B cell (primary cell): ENCODE measurements around the gene PURB. TPM values are rescaled to one million over a fixed set of nuclear protein-coding genes. Genes with fewer than 3 reads are reported as not detected.

Experiments used
- ATAC-seq: fragments of 200-7000 bp; cut with Tn5 transposase; one replicate; pipeline ENCODE4 v1.10.0; 2021; ENCODE audit warnings: low read depth, mild to moderate bottlenecking, moderate number of reproducible peaks, moderate library complexity
- CTCF ChIA-PET: fragments of 350-600 bp; sonication (Branson Sonifier 250); formaldehyde crosslinking; loops from one replicate; lab custom pipeline; 2021; ENCODE audit warnings: antibody characterized with exemption, inconsistent platforms; lab: Charles Lee
- POLR2A ChIA-PET: fragments of 350-600 bp; sonication (Branson Sonifier 250); formaldehyde crosslinking; loops from one replicate; lab custom pipeline; 2021; ENCODE audit warnings: antibody characterized with exemption; lab: Charles Lee
- DNase-seq: peaks from one replicate; pipeline ENCODE4 v3.0.0; 2013
- H2AFZ ChIP-seq: 2 replicates; pipeline ENCODE4 v1.6.1; 2012; ENCODE audit warnings: mild to moderate bottlenecking, low read depth, low read length; ENCODE audit not compliant: insufficient read depth, poor library complexity, severe bottlenecking
- H3K27ac ChIP-seq, 2 donors: 1 replicate in 1 of 2; 2 replicates in 1 of 2; pipeline ENCODE4 v1.5.1; 2012 to 2013; ENCODE audit warnings: low read length in 2 of 2, mild to moderate bottlenecking in 2 of 2, moderate library complexity in 1 of 2
- H3K27me3 ChIP-seq, 4 experiments: fragments of 200-600 bp in 1 of 4; sonication (generic) in 1 of 4; replicated peaks in 1 of 4; 1 replicate in 2 of 4; 2 replicates in 2 of 4; pipeline versions ENCODE4 v1.6.1 to v1.7.0; 2013 to 2016; ENCODE audit warnings: low read length in 3 of 4, mild to moderate bottlenecking in 2 of 4, mixed read lengths in 1 of 4, moderate library complexity in 1 of 4; ENCODE audit not compliant: insufficient read depth in 4 of 4, control insufficient read depth in 3 of 4; ENCODE audit errors: control extremely low read depth in 1 of 4
- H3K36me3 ChIP-seq, 2 experiments: replicated peaks in 1 of 2; 1 replicate in 1 of 2; 2 replicates in 1 of 2; pipeline versions ENCODE4 v1.6.1 to v1.7.1; 2013; ENCODE audit warnings: low read length in 1 of 2; ENCODE audit not compliant: insufficient read depth in 2 of 2, control insufficient read depth in 1 of 2; ENCODE audit errors: control extremely low read depth in 1 of 2, extremely low read depth in 1 of 2
- H3K4me1 ChIP-seq, 2 donors: fragments of 200-600 bp in 1 of 2; sonication (generic) in 1 of 2; 1 replicate in 1 of 2; 2 replicates in 1 of 2; pipeline versions ENCODE4 v1.5.1 to v1.6.1; 2013 to 2017; ENCODE audit warnings: low read length in 2 of 2; ENCODE audit not compliant: control insufficient read depth in 2 of 2, insufficient read depth in 2 of 2
- H3K4me2 ChIP-seq: replicated peaks from 2 replicates; pipeline ENCODE3; 2012; ENCODE audit warnings: mild to moderate bottlenecking, low read depth, low read length; ENCODE audit not compliant: poor library complexity, severe bottlenecking
- H3K4me3 ChIP-seq, 5 experiments: fragments of 200-600 bp in 1 of 5; sonication (generic) in 1 of 5; 1 replicate in 3 of 5; 2 replicates in 2 of 5; pipeline versions ENCODE4 v1.5.1 to v1.7.0; 2011 to 2016; ENCODE audit warnings: low read length in 4 of 5, mild to moderate bottlenecking in 4 of 5, low read depth in 2 of 5, control low read depth in 1 of 5, moderate library complexity in 1 of 5; ENCODE audit not compliant: insufficient read depth in 1 of 5; ENCODE audit errors: control extremely low read depth in 1 of 5, extremely low read depth in 1 of 5
- H3K79me2 ChIP-seq: fragments of 200-600 bp; sonication (generic); one replicate; pipeline ENCODE4 v1.6.0; 2016; ENCODE audit warnings: low read length; ENCODE audit not compliant: control insufficient read depth, insufficient read depth
- H3K9ac ChIP-seq: fragments of 200-600 bp; sonication (generic); 2 replicates; pipeline ENCODE4 v1.6.1; 2017; ENCODE audit warnings: mild to moderate bottlenecking, low read length, moderate library complexity
- H3K9me3 ChIP-seq, 3 donors: one replicate each; pipeline versions ENCODE4 v1.6.1 to v1.7.1; 2013; ENCODE audit warnings: low read length in 2 of 3; ENCODE audit not compliant: control insufficient read depth in 2 of 3, insufficient read depth in 1 of 3; ENCODE audit errors: control extremely low read depth in 1 of 3
- H4K20me1 ChIP-seq: 2 replicates; pipeline ENCODE4 v1.6.0; 2012; ENCODE audit warnings: mild to moderate bottlenecking, low read length; ENCODE audit not compliant: insufficient read depth, control insufficient read depth, poor library complexity, severe bottlenecking
- H3K27ac Mint-ChIP-seq: one replicate; pipeline ENCODE4 v1.8.0; 2021; ENCODE audit warnings: mixed read lengths
- H3K27me3 Mint-ChIP-seq: one replicate; pipeline ENCODE4 v1.8.0; 2021; ENCODE audit warnings: mixed read lengths
- H3K4me1 Mint-ChIP-seq: one replicate; pipeline ENCODE4 v1.8.0; 2021; ENCODE audit warnings: mixed read lengths
- H3K4me3 Mint-ChIP-seq: one replicate; pipeline ENCODE4 v1.8.0; 2021; ENCODE audit warnings: mixed read lengths
- H3K9me3 Mint-ChIP-seq: one replicate; pipeline ENCODE4 v1.8.0; 2022; ENCODE audit warnings: mixed read lengths; ENCODE audit not compliant: insufficient read depth
- EZH2 ChIP-seq: IDR thresholded peaks from 2 replicates; pipeline ENCODE4 v1.6.1; 2012; ENCODE audit warnings: borderline replicate concordance, low read depth, mild to moderate bottlenecking, moderate library complexity, low read length; ENCODE audit not compliant: insufficient read depth, poor library complexity, severe bottlenecking
- WGBS: methylation state at CpG from one replicate; pipeline ENCODE4 v1.1.5; 2013; ENCODE audit warnings: missing lambda C conversion rate; ENCODE audit not compliant: insufficient coverage; 5-methylcytosine and 5-hydroxymethylcytosine counted together
- intact Hi-C: fragments of 100-400 bp; cut with micrococcal nuclease; formaldehyde crosslinking; loops from one replicate; pipeline ENCODE4 v1.10.0; 2022
- polyA plus RNA-seq: library from polyadenylated mRNA; depleted of rRNA; stranded (reverse); fragments of >200 nt; gene quantifications from 2 replicates; pipeline ENCODE4 v1.2.3, GENCODE V29; 2012
- total RNA-seq, 2 donors: library from RNA; stranded (reverse); fragments of 120-200 nt in 1 of 2; gene quantifications; 1 replicate in 1 of 2; 2 replicates in 1 of 2; pipeline versions ENCODE4 v1.2.3 to v1.2.4, GENCODE V29; 2013 to 2022
- TF ChIP-seq, protein P1 (sequence below): fragments of 200-600 bp; IDR thresholded peaks from one replicate; pipeline ENCODE4 v1.8.0; 2022; ENCODE audit warnings: antibody characterized with exemption, mild to moderate bottlenecking

The PURB gene
- total and polyA plus RNA-seq, 2 donors (not counting 1 experiment from before 2014, with no cell fraction given) = 6.4 to 28.6 TPM

DNA sequence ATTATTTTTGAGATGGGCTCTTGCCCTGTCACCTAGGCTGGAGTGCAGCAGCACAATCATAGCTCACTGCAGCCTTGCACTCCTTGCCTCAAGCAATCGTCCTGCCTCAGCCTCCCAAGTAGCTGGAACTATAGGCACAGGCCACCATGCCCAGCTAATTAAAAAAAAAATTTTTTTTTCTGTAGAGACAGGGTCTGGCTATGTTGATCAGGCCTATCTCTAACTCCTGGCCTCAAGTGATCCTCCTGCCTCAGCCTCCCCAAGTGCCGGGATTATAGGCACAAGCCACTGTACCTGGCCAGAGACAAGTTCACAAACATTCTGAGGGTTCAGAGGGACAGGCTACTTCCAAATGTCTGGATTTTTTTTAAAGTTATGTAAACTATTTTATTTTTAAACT is 32.1 kb upstream of the PURB start:
- peaks cover 5 to 12% of the 10 kb centered on the region in 2 donors for H3K4me1 ChIP-seq
- H4K20me1 ChIP-seq = no peaks in the 10 kb centered on the region
- no peak overlapping the region for H3K4me2 ChIP-seq
- H3K27ac ChIP-seq = no peak overlapping the region
- Mint-ChIP-seq H3K4me3 (no peak overlapping the region), H3K27me3 (no peaks in the 10 kb centered on the region), H3K27ac (no peak overlapping the region), H3K9me3 (no peaks in the 10 kb centered on the region), H3K4me1 (peaks cover 12% of the 10 kb centered on the region)
- no peak for TF ChIP-seq EZH2
- WGBS = 100% methylated on average over 1 of the region's 2 CpGs
- H3K4me3 ChIP-seq = no peak overlapping the region
- no peaks in the 10 kb centered on the region for H3K36me3 ChIP-seq
- DNase-seq (no peak), ATAC-seq (no peak)
- intact Hi-C loops = no loop called here
- ChIA-PET CTCF (interaction anchor here (0.6 to 7.9 kb wide), 4 partner anchors 10 to 219 kb away, joined by 3 to 92 read pairs (median 30); no protein-coding TSS in a partner anchor), POLR2A (interaction anchor here (0.6 kb wide), 1 partner anchor 116 kb away, joined by 4 read pairs; no protein-coding TSS in a partner anchor)
- no peaks in the 10 kb centered on the region for H3K27me3 ChIP-seq
- H3K9ac ChIP-seq = no peak overlapping the region
- no peak overlapping the region for H2AFZ ChIP-seq
- H3K9me3 ChIP-seq = peaks cover 0 to 3% (median 0%) of the 10 kb centered on the region in 3 donors
- no peaks in the 10 kb centered on the region for H3K79me2 ChIP-seq

DNA sequence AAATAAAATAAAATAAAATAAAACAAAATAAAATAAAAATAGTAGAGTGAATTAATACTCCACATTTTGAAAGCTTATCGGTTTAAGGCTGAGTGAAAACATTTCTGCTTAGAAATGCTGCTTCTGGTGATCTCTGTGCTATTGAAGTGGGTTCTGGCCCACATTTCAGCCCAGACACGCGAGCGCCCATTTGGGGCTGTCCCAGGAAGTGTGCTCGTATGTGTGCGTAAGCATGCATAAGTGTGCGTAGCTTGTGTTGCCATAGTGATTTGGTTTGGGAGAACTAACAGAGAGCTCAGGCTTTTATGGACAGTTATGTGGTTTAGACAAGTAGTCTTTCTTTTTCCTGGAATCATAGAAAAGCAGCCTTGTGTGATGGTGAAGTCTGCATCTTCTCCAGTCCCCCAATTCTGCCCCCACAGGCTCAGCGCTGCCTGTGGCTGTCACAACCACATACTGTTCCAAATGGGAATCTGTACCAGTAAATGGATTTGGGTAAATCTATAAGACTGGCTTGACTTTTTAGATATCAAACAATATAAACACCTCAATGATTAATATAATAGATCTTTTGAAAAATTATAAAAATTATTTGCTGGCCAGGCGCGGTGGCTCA is 29.8 kb upstream of the PURB start:
- H3K4me3 Mint-ChIP-seq = peak overlapping the region; percentile 63

More for the DNA sequence above, 29.8 kb upstream of the PURB start:
- no peaks in the 10 kb centered on the region for H3K27me3 Mint-ChIP-seq
- DNase-seq (peak; percentile 85), ATAC-seq (peak; percentile 91)
- 16% methylated on average over 6 of the region's 10 CpGs for WGBS
- Histone ChIP-seq H3K27me3 (no peaks in the 10 kb centered on the region), H4K20me1 (no peaks in the 10 kb centered on the region), H3K9ac (no peak overlapping the region), H3K4me3 (no peak overlapping the region), H3K36me3 (no peaks in the 10 kb centered on the region), H3K9me3 (peaks cover 0 to 3% (median 0%) of the 10 kb centered on the region in 3 donors), H3K4me1 (peaks cover 5 to 12% of the 10 kb centered on the region in 2 donors), H2AFZ (peak overlapping the region; percentile 50), H3K79me2 (no peaks in the 10 kb centered on the region), H3K27ac (peak overlapping the region in 1 of 2 donors; percentile 68), H3K4me2 (peak overlapping the region; percentile 5)
- CTCF ChIA-PET = interaction anchor here (1.0 to 1.2 kb wide), 5 partner anchors 30 to 221 kb away, joined by 3 to 6 read pairs (median 5); partner anchors contain the start of genes H2AZ2 and PURB
- intact Hi-C loops = loop anchor here (1.0 to 2.0 kb wide), 2 partner anchors 30 to 66 kb away; partner anchors contain the start of genes H2AZ2 and PURB
- POLR2A ChIA-PET = interaction anchor here (0.6 to 1.3 kb wide), 2 partner anchors 29 to 30 kb away, joined by 3 to 6 read pairs; partner anchors contain the start of gene PURB
- peaks cover 12% of the 10 kb centered on the region for H3K4me1 Mint-ChIP-seq
- no peaks in the 10 kb centered on the region for H3K9me3 Mint-ChIP-seq
- H3K27ac Mint-ChIP-seq = peak overlapping the region; percentile 89
- TF ChIP-seq, protein P1, sequence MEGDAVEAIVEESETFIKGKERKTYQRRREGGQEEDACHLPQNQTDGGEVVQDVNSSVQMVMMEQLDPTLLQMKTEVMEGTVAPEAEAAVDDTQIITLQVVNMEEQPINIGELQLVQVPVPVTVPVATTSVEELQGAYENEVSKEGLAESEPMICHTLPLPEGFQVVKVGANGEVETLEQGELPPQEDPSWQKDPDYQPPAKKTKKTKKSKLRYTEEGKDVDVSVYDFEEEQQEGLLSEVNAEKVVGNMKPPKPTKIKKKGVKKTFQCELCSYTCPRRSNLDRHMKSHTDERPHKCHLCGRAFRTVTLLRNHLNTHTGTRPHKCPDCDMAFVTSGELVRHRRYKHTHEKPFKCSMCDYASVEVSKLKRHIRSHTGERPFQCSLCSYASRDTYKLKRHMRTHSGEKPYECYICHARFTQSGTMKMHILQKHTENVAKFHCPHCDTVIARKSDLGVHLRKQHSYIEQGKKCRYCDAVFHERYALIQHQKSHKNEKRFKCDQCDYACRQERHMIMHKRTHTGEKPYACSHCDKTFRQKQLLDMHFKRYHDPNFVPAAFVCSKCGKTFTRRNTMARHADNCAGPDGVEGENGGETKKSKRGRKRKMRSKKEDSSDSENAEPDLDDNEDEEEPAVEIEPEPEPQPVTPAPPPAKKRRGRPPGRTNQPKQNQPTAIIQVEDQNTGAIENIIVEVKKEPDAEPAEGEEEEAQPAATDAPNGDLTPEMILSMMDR = no peak
- TF ChIP-seq EZH2 = no peak
